Neural cell (in vitro differentiated cells): Measurements from ENCODE around the gene UBXN6. TPM values are rescaled to one million over a fixed set of nuclear protein-coding genes. Genes with fewer than 3 reads are reported as not detected.

Experiments used
- H2AFZ ChIP-seq: fragments of 200-600, 300-800 bp; sonication (generic), shearing (Covaris generic); 2 replicates; pipeline ENCODE4 v1.6.0; 2014; ENCODE audit warnings: low read depth, mild to moderate bottlenecking, antibody characterized with exemption, low read length, moderate library complexity
- H3F3A ChIP-seq: fragments of 200-600 bp; shearing (Covaris generic); 2 replicates; pipeline ENCODE4 v1.6.1; 2016; ENCODE audit warnings: mild to moderate bottlenecking, moderate library complexity, mixed read lengths, antibody characterized with exemption, low read length; ENCODE audit not compliant: insufficient read depth, poor library complexity, severe bottlenecking
- H3K27ac ChIP-seq: fragments of 200-600, 300-800 bp; sonication (generic), shearing (Covaris generic); 2 replicates; pipeline ENCODE4 v1.5.1; 2014; ENCODE audit warnings: mild to moderate bottlenecking, low read length, moderate library complexity
- H3K27me3 ChIP-seq: fragments of 300-800, 200-600 bp; sonication (generic), shearing (Covaris generic); 2 replicates; pipeline ENCODE4 v1.6.0; 2014; ENCODE audit warnings: mild to moderate bottlenecking, low read depth, low read length, moderate library complexity; ENCODE audit not compliant: insufficient read depth
- H3K36me3 ChIP-seq: fragments of 300-800, 200-600 bp; sonication (generic), shearing (Covaris generic); 2 replicates; pipeline ENCODE4 v1.5.1; 2014; ENCODE audit warnings: mild to moderate bottlenecking, antibody characterized with exemption, low read length, moderate library complexity; ENCODE audit not compliant: insufficient read depth
- H3K4me2 ChIP-seq: fragments of 300-800, 200-600 bp; sonication (generic), shearing (Covaris generic); 2 replicates; pipeline ENCODE4 v1.6.0; 2014; ENCODE audit warnings: mild to moderate bottlenecking, low read length
- H3K4me3 ChIP-seq: fragments of 300-800, 200-600 bp; sonication (generic), shearing (Covaris generic); 2 replicates; pipeline ENCODE4 v1.5.1; 2014; ENCODE audit warnings: mild to moderate bottlenecking, low read length, moderate library complexity
- H3K79me2 ChIP-seq: fragments of 200-600 bp; shearing (Covaris generic); replicated peaks from 2 replicates; pipeline ENCODE4 v1.6.0; 2014; ENCODE audit warnings: mild to moderate bottlenecking, low read length, moderate library complexity; ENCODE audit not compliant: insufficient read depth
- H3K9ac ChIP-seq: fragments of 300-800, 200-600 bp; sonication (generic), shearing (Covaris generic); 2 replicates; pipeline ENCODE4 v1.6.1; 2016; ENCODE audit warnings: mild to moderate bottlenecking, low read length, mixed read lengths
- H3K9me2 ChIP-seq: fragments of 200-600 bp; shearing (Covaris generic); 2 replicates; pipeline ENCODE4 v1.6.1; 2016; ENCODE audit warnings: mild to moderate bottlenecking, low read length, mixed read lengths; ENCODE audit not compliant: insufficient read depth
- H3K9me3 ChIP-seq: fragments of 200-600, 300-800 bp; sonication (generic), shearing (Covaris generic); 2 replicates; pipeline ENCODE4 v1.6.1; 2016; ENCODE audit warnings: mild to moderate bottlenecking, mixed run types, low read length, moderate library complexity, mixed read lengths
- H4K20me1 ChIP-seq: fragments of 200-600 bp; shearing (Covaris generic); 2 replicates; pipeline ENCODE4 v1.6.1; 2016; ENCODE audit warnings: mild to moderate bottlenecking, mixed run types; ENCODE audit not compliant: insufficient read depth
- EP300 ChIP-seq: fragments of 450-650 bp; conservative IDR thresholded peaks from 2 replicates; pipeline ENCODE4 v1.6.1; 2014; ENCODE audit warnings: antibody characterized with exemption, mild to moderate bottlenecking, moderate library complexity; ENCODE audit not compliant: poor library complexity, severe bottlenecking
- EZH2 ChIP-seq: fragments of 200-600, 300-800 bp; shearing (Covaris generic), sonication (generic); IDR thresholded peaks from 2 replicates; pipeline ENCODE4 v1.6.1; 2014; ENCODE audit warnings: antibody characterized with exemption, low read length, borderline replicate concordance, mild to moderate bottlenecking; ENCODE audit not compliant: insufficient read depth, poor library complexity, severe bottlenecking
- MXI1 ChIP-seq: fragments of 450-650 bp; conservative IDR thresholded peaks from 2 replicates; pipeline ENCODE4 v1.6.1; 2014; ENCODE audit warnings: antibody characterized with exemption, mild to moderate bottlenecking; ENCODE audit not compliant: poor library complexity, severe bottlenecking
- POLR2AphosphoS5 ChIP-seq: IDR thresholded peaks from 2 replicates; pipeline ENCODE4 v1.6.1; 2012
- RAD21 ChIP-seq: fragments of 450-650 bp; conservative IDR thresholded peaks from 2 replicates; pipeline ENCODE4 v1.6.1; 2014; ENCODE audit warnings: antibody characterized with exemption, mild to moderate bottlenecking, moderate library complexity
- SMC3 ChIP-seq: fragments of 450-650 bp; conservative IDR thresholded peaks from 2 replicates; pipeline ENCODE4 v1.6.1; 2014; ENCODE audit warnings: antibody characterized with exemption, mild to moderate bottlenecking, moderate library complexity; ENCODE audit not compliant: poor library complexity
- TAF1 ChIP-seq: IDR thresholded peaks from 2 replicates; pipeline ENCODE4 v1.6.1; 2012; ENCODE audit warnings: low read depth
- polyA plus RNA-seq: library from polyadenylated mRNA; depleted of rRNA; stranded (reverse); fragments of >200 nt; gene quantifications from 2 replicates; pipeline ENCODE4 v1.2.3, GENCODE V29; 2014
- TF ChIP-seq, protein P1 (sequence below): fragments of 450-650 bp; IDR thresholded peaks from 2 replicates; pipeline ENCODE4 v1.5.1; 2014; ENCODE audit warnings: antibody characterized with exemption, mild to moderate bottlenecking, moderate library complexity; ENCODE audit not compliant: poor library complexity, severe bottlenecking
- TF ChIP-seq, protein P2 (sequence below): IDR thresholded peaks from 2 replicates; pipeline ENCODE4 v1.6.1; 2012; ENCODE audit warnings: borderline replicate concordance

The UBXN6 gene
- polyA plus RNA-seq, 1 donor from 2014 or later: 102 TPM

DNA sequence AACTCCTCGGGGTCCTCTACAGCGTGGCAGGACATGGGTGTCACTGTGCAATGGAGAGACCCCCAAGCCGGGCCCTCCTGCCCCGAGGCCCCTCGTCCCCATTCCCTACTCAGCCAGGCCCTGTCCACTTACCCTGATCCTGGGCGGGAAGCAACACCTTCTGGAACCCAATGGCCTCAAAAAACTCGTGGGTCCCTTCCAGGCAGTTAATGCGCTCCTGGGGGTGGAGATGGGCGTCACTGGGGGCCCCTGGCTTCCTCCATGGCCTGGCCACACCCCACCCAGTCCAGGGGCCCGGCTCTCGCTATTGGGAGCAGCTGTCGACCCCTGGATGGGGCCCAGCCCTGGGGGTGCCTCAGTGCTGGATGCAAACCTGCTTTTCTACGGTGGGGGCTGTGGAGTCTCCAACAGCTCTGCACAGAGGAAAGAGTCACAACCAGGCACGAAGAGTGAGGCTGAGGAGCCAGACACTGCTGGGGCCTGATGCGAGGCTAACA is 10.8 kb downstream of the UBXN6 start:
- H3K4me2 ChIP-seq: no peak overlapping the region
- no peaks in the 10 kb centered on the region for H3K27me3 ChIP-seq
- no peak overlapping the region for H3K9ac ChIP-seq
- no peaks in the 10 kb centered on the region for H3K9me3 ChIP-seq
- H2AFZ ChIP-seq: no peak overlapping the region
- H3K36me3 ChIP-seq: peaks cover 5% of the 10 kb centered on the region
- no peaks in the 10 kb centered on the region for H4K20me1 ChIP-seq
- H3K4me3 ChIP-seq: no peak overlapping the region
- TF ChIP-seq POLR2AphosphoS5: no peak
- no peak for TF ChIP-seq EZH2
- TF ChIP-seq EP300: no peak
- TF ChIP-seq, protein P1, sequence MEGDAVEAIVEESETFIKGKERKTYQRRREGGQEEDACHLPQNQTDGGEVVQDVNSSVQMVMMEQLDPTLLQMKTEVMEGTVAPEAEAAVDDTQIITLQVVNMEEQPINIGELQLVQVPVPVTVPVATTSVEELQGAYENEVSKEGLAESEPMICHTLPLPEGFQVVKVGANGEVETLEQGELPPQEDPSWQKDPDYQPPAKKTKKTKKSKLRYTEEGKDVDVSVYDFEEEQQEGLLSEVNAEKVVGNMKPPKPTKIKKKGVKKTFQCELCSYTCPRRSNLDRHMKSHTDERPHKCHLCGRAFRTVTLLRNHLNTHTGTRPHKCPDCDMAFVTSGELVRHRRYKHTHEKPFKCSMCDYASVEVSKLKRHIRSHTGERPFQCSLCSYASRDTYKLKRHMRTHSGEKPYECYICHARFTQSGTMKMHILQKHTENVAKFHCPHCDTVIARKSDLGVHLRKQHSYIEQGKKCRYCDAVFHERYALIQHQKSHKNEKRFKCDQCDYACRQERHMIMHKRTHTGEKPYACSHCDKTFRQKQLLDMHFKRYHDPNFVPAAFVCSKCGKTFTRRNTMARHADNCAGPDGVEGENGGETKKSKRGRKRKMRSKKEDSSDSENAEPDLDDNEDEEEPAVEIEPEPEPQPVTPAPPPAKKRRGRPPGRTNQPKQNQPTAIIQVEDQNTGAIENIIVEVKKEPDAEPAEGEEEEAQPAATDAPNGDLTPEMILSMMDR: no peak
- TF ChIP-seq RAD21: no peak
- TF ChIP-seq SMC3: no peak
- no peak for TF ChIP-seq MXI1
- TF ChIP-seq, protein P2, sequence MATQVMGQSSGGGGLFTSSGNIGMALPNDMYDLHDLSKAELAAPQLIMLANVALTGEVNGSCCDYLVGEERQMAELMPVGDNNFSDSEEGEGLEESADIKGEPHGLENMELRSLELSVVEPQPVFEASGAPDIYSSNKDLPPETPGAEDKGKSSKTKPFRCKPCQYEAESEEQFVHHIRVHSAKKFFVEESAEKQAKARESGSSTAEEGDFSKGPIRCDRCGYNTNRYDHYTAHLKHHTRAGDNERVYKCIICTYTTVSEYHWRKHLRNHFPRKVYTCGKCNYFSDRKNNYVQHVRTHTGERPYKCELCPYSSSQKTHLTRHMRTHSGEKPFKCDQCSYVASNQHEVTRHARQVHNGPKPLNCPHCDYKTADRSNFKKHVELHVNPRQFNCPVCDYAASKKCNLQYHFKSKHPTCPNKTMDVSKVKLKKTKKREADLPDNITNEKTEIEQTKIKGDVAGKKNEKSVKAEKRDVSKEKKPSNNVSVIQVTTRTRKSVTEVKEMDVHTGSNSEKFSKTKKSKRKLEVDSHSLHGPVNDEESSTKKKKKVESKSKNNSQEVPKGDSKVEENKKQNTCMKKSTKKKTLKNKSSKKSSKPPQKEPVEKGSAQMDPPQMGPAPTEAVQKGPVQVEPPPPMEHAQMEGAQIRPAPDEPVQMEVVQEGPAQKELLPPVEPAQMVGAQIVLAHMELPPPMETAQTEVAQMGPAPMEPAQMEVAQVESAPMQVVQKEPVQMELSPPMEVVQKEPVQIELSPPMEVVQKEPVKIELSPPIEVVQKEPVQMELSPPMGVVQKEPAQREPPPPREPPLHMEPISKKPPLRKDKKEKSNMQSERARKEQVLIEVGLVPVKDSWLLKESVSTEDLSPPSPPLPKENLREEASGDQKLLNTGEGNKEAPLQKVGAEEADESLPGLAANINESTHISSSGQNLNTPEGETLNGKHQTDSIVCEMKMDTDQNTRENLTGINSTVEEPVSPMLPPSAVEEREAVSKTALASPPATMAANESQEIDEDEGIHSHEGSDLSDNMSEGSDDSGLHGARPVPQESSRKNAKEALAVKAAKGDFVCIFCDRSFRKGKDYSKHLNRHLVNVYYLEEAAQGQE: no peak
- TF ChIP-seq TAF1: no peak
- no peaks in the 10 kb centered on the region for H3F3A ChIP-seq
- no peaks in the 10 kb centered on the region for H3K9me2 ChIP-seq
- no peaks in the 10 kb centered on the region for H3K79me2 ChIP-seq
- H3K27ac ChIP-seq: no peak overlapping the region

DNA sequence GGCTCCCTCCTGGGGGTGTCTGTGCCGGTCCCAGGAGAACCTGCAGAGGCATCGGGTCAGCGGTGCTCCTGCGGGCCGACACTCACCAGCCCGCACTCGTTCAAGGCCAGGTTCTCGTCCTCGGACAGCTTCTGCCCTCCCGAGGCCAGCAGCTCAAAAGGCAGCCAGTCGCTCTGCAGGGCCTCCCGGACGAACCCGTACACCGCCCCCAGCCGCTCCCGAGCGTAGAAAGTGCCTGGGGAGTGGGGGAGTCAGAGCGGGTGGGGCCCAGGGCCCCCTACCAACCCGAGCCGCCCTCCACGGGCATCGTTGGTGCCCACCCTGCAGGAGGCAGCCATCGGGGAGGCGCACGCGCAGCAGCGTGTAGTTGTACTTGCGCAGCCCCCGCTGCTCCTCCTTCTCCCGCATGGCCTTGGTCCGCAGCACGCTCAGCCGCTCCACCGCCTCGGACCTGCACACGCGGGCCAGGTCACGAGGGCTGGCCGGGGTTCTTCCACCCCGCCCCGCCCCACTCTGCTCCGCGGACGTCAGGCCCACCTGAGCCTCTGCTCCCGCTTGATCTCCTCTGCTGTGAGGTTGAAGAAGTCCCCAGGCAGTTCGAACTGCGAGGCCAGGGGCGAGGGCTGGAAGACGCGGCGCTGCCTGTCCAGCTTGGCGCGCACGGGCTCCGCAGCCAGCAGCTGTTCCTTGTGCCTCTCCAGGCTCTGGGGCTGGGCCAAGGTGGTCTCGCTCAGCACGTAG is 11.5 kb downstream of the UBXN6 start:
- H3F3A ChIP-seq: no peaks in the 10 kb centered on the region
- no peak overlapping the region for H3K4me2 ChIP-seq
- H3K27me3 ChIP-seq: no peaks in the 10 kb centered on the region
- H3K9me2 ChIP-seq: no peaks in the 10 kb centered on the region
- H3K27ac ChIP-seq: no peak overlapping the region
- no peak overlapping the region for H3K9ac ChIP-seq
- no peaks in the 10 kb centered on the region for H3K79me2 ChIP-seq
- H2AFZ ChIP-seq: no peak overlapping the region
- H4K20me1 ChIP-seq: no peaks in the 10 kb centered on the region
- H3K36me3 ChIP-seq: peaks cover 5% of the 10 kb centered on the region
- no peak overlapping the region for H3K4me3 ChIP-seq
- H3K9me3 ChIP-seq: no peaks in the 10 kb centered on the region
- no peak for TF ChIP-seq TAF1
- TF ChIP-seq SMC3: no peak
- TF ChIP-seq POLR2AphosphoS5: no peak
- no peak for TF ChIP-seq MXI1
- TF ChIP-seq, protein P1: no peak
- TF ChIP-seq, protein P2: no peak
- TF ChIP-seq EZH2: no peak
- no peak for TF ChIP-seq EP300
- TF ChIP-seq RAD21: no peak
